ENCODE results near the gene TGM2. TPM values are rescaled to one million over a fixed set of nuclear protein-coding genes. Genes with fewer than 3 reads are reported as not detected.

TGM2 gene
- total RNA-seq, 1 donor from 2014 or later = 4.8 TPM

- no peak for DNase-seq
Measured at GRCh38 chr20:38092915-38093314, 72.2 kb downstream of the TGM2 start.

GRCh38 chr20:38092260-38092857 lies 72.7 kb downstream of the TGM2 start:
- DNase-seq = no peak

- DNase-seq = no peak
Measured at GRCh38 chr20:38091441-38092216, 73.4 kb downstream of the TGM2 start.

GRCh38 chr20:38090061-38090460 lies 75.0 kb downstream of the TGM2 start:
- DNase-seq = no peak

- no peak for DNase-seq
Measured at GRCh38 chr20:38089500-38089899, 75.6 kb downstream of the TGM2 start.

- DNase-seq = no peak
Measured at GRCh38 chr20:38085026-38085425, 80.0 kb downstream of the TGM2 start.

- DNase-seq = no peak
Measured at GRCh38 chr20:38084425-38084951, 80.6 kb downstream of the TGM2 start.

GRCh38 chr20:38083338-38084048 lies 81.6 kb downstream of the TGM2 start:
- DNase-seq = no peak

- DNase-seq = no peak
Measured at GRCh38 chr20:38082894-38083293, 82.2 kb downstream of the TGM2 start.

- no peak for DNase-seq
Measured at GRCh38 chr20:38081575-38081974, 83.5 kb downstream of the TGM2 start.

GRCh38 chr20:38079353-38079752 lies 85.7 kb downstream of the TGM2 start:
- DNase-seq = no peak

GRCh38 chr20:38078084-38078483 lies 87.0 kb downstream of the TGM2 start:
- DNase-seq = no peak

Small RNAs within 50 kb of the gene (small RNA-seq; reads per million reads assigned to genes)
- not detected for gene RN7SL237P (ENCODE audit: low replicate concordance)

Other genes with a start within 250 kb of the TGM2 start
- gene TTI1, start 131.8 kb downstream of the TGM2 start, total RNA-seq = 23.8 TPM
- gene RPRD1B, start 131.5 kb downstream of the TGM2 start, total RNA-seq = 40.2 TPM
- gene KIAA1755, start 95.5 kb upstream of the TGM2 start, total RNA-seq = 1.3 TPM
- 7.9 TPM for gene BPI, start 138.9 kb upstream of the TGM2 start, total RNA-seq
- 0.30 TPM for gene LBP, start 181.2 kb upstream of the TGM2 start, total RNA-seq

All from skin of body (tissue), 3 donors.